IPS-18c (cell line): Measurements from ENCODE around the gene PLCL2.

Source experiments
- H3K4me3 ChIP-seq: 2 replicates; pipeline ENCODE4 v1.7.0; 2013; ENCODE audit warnings: low read depth, mild to moderate bottlenecking, low read length, moderate library complexity; ENCODE audit not compliant: insufficient read depth
- H3K9me3 ChIP-seq: one replicate; pipeline ENCODE4 v1.6.1; 2013; ENCODE audit warnings: mild to moderate bottlenecking, low read length, moderate library complexity; ENCODE audit not compliant: control insufficient read depth, insufficient read depth

The PLCL2 gene

DNA sequence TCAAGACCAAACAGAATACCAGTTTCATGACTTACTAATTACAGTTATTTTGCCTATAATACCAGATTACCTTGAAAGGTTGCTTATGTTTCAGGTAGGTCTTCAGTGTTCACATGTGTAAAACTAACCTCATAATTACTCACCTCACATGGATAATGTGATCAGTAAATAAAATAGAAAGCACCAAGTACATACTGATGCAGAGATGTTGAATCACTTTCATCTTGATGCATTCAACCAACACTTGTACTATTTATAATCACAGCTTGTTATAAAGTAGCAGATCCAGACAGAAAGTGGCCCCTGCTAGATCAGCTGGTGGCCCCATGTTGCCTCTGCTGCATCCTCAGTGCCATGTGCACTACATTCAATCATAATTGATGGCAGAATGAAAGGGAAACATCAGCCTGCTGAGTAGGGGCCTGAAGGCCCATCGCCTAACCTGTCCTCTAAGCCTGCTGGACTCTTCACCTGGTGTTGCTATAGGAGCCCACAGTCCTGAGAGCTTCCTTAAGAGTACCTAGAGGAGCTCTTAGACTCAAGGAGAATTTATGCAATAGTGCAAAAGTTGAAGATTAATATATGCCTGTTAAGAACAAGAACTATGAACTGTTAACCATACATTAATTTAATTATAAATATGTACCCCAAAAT lies 154.3 kb downstream of the PLCL2 start:
- H3K9me3 ChIP-seq: no peaks in the 10 kb centered on the region

GRCh38 chr3:17039594-17039993 lies 154.8 kb downstream of the PLCL2 start:
- H3K4me3 ChIP-seq: no peak overlapping the region

More for the DNA sequence above, 154.3 kb downstream of the PLCL2 start:
- no peak overlapping the region for H3K4me3 ChIP-seq

DNA sequence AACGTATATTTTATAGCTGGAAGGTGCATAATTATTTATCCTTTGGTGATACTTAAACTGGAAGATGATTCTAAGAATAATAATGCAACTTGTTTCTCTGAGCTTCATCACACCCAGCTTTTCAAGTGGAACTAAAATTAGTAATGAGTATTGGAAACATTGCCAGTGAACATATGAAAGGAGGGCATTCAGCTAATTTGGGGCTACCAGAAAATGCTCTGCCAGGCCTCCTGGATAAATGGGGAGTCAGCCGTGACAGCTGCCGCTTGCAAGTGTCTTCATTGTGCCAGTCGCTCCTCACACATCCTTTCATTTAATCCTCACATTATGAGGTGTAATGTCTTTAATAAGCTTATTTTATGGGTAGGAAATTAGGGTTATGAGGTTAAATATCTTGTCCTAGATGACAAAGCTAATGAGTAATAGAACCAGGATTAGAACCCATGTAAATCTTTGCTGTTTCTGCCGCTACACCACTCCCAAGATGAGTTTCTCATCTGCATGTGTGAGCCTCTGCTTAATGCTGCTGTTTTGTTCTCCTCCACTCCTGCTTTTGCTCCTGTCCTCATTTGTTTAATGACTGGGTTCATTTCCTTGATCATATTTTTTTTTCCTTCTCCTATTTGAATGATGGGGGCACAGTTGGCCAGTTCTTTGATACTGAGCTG lies 155.7 kb downstream of the PLCL2 start:
- Histone ChIP-seq H3K9me3 (no peaks in the 10 kb centered on the region), H3K4me3 (no peak overlapping the region)

More at GRCh38 chr3:17039594-17039993, 154.8 kb downstream of the PLCL2 start:
- H3K9me3 ChIP-seq: no peaks in the 10 kb centered on the region

GRCh38 chr3:17040990-17041377 lies 156.2 kb downstream of the PLCL2 start:
- Histone ChIP-seq H3K9me3 (no peaks in the 10 kb centered on the region), H3K4me3 (no peak overlapping the region)

GRCh38 chr3:17044855-17045254 lies 160.1 kb downstream of the PLCL2 start:
- H3K4me3 ChIP-seq: no peak overlapping the region

DNA sequence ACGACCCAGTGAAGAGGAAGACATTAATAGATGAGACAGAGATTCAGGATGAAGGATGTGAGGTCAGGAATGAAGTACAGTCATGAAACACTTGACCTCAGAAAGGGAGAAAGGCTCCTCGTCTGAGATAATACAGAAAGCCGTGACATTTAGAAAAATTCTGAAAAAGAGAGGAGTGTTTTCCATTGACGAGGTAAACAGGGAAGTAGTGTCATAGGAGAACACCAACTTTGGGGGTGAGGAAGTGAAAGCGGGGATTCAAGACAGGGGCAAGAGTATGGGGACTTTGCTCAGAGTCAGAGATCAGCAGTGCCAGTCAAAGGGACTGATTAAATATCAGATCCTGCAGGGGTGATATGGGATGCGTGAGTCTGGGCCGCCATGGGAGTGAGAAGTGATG lies 160.9 kb downstream of the PLCL2 start:
- no peak overlapping the region for H3K4me3 ChIP-seq
- no peaks in the 10 kb centered on the region for H3K9me3 ChIP-seq

More at GRCh38 chr3:17044855-17045254, 160.1 kb downstream of the PLCL2 start:
- no peaks in the 10 kb centered on the region for H3K9me3 ChIP-seq

DNA sequence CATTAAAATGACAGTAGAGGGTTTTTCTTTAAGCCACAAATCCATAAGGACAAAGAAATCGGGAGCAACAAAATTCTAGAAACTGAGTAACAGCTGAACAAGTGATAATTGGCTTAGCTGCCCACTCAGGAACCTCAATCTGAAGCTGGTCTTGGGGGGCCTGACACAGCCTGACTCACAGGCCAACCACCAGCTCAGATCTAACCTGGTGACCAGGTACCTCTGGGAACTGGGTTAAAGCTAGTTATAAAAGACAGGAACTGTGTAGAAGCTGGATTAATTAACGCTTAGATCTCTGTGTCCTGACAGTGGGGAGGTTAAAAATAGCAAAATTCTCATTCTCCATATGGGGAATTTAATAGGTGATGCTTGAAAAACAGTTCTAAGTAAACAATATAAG lies 161.9 kb downstream of the PLCL2 start:
- no peaks in the 10 kb centered on the region for H3K9me3 ChIP-seq
- H3K4me3 ChIP-seq: no peak overlapping the region

GRCh38 chr3:17047162-17047561 lies 162.4 kb downstream of the PLCL2 start:
- H3K4me3 ChIP-seq: no peak overlapping the region

DNA sequence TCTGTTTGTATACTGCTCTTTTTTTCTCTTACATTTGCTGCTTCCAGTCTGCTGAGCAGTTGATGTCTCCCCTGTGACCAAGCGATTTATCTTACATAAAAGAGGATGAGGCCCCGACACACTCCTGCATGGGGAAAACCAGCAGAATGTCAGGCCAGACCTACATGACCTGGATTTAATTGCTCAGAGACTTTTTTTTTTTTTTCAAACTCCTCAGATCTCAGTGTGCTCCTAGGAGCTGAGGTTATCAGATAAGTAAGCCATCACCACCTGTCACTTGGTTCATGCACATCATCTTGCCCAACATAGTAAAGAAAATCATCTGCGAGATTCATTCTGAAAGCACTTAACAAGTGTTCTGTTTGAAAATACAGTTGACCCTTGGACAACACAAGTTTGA lies 163.1 kb downstream of the PLCL2 start:
- Histone ChIP-seq H3K4me3 (no peak overlapping the region), H3K9me3 (no peaks in the 10 kb centered on the region)

More at GRCh38 chr3:17047162-17047561, 162.4 kb downstream of the PLCL2 start:
- no peaks in the 10 kb centered on the region for H3K9me3 ChIP-seq

- H3K4me3 ChIP-seq: no peak overlapping the region
- no peaks in the 10 kb centered on the region for H3K9me3 ChIP-seq
These were observed 165.3 kb downstream of the PLCL2 start for GRCh38 chr3:17050071-17050470.

- no peaks in the 10 kb centered on the region for H3K9me3 ChIP-seq
- no peak overlapping the region for H3K4me3 ChIP-seq
These were observed 165.8 kb downstream of the PLCL2 start for GRCh38 chr3:17050506-17050905.

DNA sequence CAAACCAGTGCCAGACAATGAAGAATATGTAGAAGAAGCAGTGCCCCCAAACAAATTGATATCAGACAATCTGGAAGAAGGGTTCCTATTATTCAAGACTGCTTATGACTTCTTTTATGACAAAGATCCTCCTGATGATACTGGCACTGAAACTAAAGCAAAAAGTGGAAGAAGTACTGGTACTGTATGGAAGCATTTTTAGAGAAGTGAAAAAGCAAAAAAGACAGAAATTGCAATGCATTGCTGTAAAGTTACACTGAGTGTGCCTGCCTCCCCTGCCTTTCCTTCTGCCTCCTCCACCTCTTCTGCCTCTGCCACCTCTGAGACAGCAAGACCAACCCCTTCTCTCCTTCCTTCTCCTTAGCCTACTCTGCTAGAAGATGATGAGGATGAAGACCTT lies 167.6 kb downstream of the PLCL2 start:
- H3K4me3 ChIP-seq: no peak overlapping the region
- no peaks in the 10 kb centered on the region for H3K9me3 ChIP-seq

DNA sequence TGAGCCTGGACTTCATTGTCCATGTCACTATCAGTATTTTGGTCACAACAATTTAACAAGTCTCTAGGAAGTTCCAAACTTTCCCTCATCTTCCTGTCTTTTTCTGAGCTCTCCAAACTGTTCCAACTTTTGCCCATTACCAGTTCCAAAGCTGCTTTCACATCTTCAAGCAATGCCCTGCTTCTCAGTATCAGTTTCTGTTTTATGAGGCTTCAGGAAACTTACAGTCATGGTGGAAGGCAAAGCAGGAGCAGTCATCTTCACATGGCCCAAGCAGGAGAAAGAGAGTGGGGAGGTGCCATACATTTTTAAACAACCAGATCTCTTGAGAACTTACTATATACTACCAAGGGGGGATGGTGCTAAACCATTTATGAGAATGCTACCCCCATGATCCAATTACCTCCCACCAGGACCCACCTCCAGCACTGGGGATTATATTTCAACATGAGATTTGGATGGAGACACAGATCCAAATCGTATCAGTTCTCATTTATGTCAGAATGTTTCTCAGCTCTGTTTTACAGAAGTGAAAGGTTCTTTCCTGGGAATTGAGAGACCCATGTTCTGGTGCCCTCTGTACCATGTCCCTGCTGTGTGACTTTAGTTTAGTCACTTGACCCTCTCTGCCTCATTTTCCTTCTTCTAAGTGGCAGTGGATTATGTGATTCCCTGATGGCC lies 169.7 kb downstream of the PLCL2 start:
- H3K9me3 ChIP-seq: no peaks in the 10 kb centered on the region
- H3K4me3 ChIP-seq: no peak overlapping the region

DNA sequence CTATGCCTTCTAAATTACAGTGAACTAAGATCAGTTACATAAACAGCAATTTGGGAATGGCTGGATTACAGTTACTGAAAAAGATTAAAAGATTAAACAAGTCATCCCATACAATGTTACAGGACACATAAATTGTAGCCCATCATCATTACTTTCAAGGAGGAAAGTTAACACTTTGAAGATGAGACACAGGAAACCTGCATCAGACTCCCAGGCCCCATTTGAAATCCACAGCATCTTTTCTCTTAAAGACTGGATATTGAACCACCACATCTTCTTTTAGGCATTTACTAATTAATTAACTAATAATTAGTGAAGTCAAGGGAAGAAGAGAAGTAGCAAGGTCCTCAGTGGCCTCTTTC lies 170.2 kb downstream of the PLCL2 start:
- no peaks in the 10 kb centered on the region for H3K9me3 ChIP-seq

DNA sequence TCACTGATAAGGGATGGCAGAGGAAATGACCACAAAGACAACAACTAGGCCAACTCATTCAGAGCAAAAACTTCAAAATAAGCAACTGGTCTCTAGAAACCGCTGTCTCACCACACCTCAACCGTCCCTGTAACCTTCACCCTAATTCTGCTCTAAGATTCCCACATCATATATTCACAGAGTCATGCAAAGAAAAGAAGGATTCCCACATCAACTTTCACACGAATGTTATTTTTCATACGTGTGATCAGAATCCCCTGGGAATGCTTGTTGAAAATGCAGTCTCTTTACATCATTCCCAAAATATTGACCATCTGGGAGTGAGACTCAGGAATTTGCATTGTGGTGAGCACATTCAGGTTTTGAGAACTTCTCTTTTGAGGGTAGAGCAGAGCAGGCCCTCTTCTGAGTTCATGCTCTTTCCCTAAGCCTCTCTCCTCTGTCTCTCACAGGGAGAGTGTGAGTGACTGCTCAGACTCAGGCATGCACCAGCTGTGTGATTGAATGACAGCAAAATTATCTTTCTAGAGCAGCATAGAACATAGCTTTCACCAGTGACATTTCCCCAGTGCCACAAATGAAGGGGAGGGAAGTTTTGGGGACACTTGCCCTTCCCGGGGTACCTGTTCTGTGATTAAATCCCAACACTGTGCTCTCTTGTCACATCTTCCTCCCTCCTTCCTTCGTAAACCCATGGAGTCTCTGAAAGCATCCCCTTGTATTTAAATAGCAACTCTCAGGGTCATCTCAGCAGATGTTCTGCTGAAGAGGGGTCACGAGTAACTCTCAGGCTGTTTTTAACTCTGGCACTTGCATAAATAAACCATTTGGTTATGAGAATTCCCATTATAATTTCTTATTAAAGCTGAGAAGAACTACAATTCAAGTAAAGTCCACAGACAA lies 170.9 kb downstream of the PLCL2 start:
- Histone ChIP-seq H3K9me3 (no peaks in the 10 kb centered on the region), H3K4me3 (no peak overlapping the region)

More for the DNA sequence above, 170.2 kb downstream of the PLCL2 start:
- H3K4me3 ChIP-seq: no peak overlapping the region

DNA sequence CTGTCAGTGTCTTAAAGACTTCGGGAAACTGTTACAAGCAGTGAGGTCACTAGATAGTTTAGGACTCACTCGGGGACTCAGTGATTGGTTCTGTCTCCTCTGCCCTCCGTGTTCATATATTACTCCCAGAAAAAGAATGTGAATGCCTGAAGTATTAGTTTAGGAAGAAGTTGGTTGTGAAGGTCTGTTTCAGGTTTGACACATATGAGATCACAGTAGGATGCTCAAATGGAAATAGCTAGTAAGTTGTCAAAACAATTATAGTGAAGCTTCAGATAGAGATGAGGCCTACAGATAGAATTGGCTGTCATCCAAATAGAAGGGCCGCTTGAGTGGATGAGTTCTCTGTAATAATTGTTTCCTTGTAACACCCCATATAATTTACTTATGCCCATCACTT lies 172.6 kb downstream of the PLCL2 start:
- Histone ChIP-seq H3K4me3 (no peak overlapping the region), H3K9me3 (no peaks in the 10 kb centered on the region)

DNA sequence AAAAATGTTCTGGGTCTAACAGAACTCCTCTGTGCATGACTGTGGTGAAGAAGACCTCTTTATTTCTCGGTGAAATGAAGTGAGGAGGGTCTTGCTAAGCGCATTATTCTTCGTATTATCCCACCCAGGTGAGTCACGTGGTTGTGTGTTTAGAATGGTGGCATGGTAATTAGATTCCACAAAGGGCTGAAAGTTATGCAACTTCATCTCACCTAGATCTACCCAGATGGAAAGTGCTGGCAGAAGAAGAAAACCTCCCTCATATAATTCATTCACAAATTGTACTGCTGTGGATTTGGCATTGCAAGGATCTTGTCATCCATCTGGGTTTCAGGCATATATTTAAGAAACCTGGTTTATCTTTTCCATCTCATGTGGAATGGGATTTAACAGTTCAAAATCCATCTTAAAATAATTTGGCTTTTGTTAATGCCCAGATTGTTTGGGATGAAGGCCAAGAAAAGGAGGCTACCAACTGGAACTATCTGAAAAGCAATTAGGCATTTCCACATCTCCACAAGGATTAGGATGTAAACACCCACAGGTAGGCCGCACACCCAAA lies 175.3 kb downstream of the PLCL2 start:
- no peak overlapping the region for H3K4me3 ChIP-seq
- H3K9me3 ChIP-seq: no peaks in the 10 kb centered on the region
